ENCODE results near the gene AUTS2.

AUTS2 gene

GRCh38 chr7:69907720-69908119 is 309.4 kb downstream of the AUTS2 start:
- Histone ChIP-seq H3K27me3 (ENCODE audit: insufficient read depth, poor library complexity, severe bottlenecking) (no peaks in the 10 kb centered on the region), H3K4me1 (ENCODE audit: insufficient read depth, poor library complexity, severe bottlenecking) (no peaks in the 10 kb centered on the region), H3K36me3 (ENCODE audit: low read depth) (no peaks in the 10 kb centered on the region), H3K4me3 (ENCODE audit: severe bottlenecking) (no peak overlapping the region), H3K9me3 (ENCODE audit: severe bottlenecking) (no peaks in the 10 kb centered on the region), H3K27ac (ENCODE audit: poor library complexity, severe bottlenecking) (no peak overlapping the region)
- DNase-seq (ENCODE audit: low spot score), result no peak
- no peak for TF ChIP-seq CTCF (IDR thresholded peaks at IDR 0.05; ENCODE audit: poor library complexity, severe bottlenecking)
- no peak for ATAC-seq (ENCODE audit: low read depth)

GRCh38 chr7:69908454-69908853 is 310.2 kb downstream of the AUTS2 start:
- H3K27ac ChIP-seq (ENCODE audit: poor library complexity, severe bottlenecking), result no peak overlapping the region
- no peak for TF ChIP-seq CTCF (IDR thresholded peaks at IDR 0.05; ENCODE audit: poor library complexity, severe bottlenecking)
- H3K36me3 ChIP-seq (ENCODE audit: low read depth), result no peaks in the 10 kb centered on the region
- H3K9me3 ChIP-seq (ENCODE audit: severe bottlenecking), result no peaks in the 10 kb centered on the region
- ATAC-seq (ENCODE audit: low read depth), result no peak
- no peaks in the 10 kb centered on the region for H3K4me1 ChIP-seq (ENCODE audit: insufficient read depth, poor library complexity, severe bottlenecking)
- no peak for DNase-seq (ENCODE audit: low spot score)
- H3K4me3 ChIP-seq (ENCODE audit: severe bottlenecking), result no peak overlapping the region
- no peaks in the 10 kb centered on the region for H3K27me3 ChIP-seq (ENCODE audit: insufficient read depth, poor library complexity, severe bottlenecking)

GRCh38 chr7:69910150-69910549 is 311.9 kb downstream of the AUTS2 start:
- TF ChIP-seq CTCF (IDR thresholded peaks at IDR 0.05; ENCODE audit: poor library complexity, severe bottlenecking), result no peak
- Histone ChIP-seq H3K4me1 (ENCODE audit: insufficient read depth, poor library complexity, severe bottlenecking) (no peaks in the 10 kb centered on the region), H3K27ac (ENCODE audit: poor library complexity, severe bottlenecking) (no peak overlapping the region), H3K4me3 (ENCODE audit: severe bottlenecking) (no peak overlapping the region), H3K27me3 (ENCODE audit: insufficient read depth, poor library complexity, severe bottlenecking) (no peaks in the 10 kb centered on the region), H3K9me3 (ENCODE audit: severe bottlenecking) (no peaks in the 10 kb centered on the region), H3K36me3 (ENCODE audit: low read depth) (no peaks in the 10 kb centered on the region)
- no peak for DNase-seq (ENCODE audit: low spot score)
- no peak for ATAC-seq (ENCODE audit: low read depth)

GRCh38 chr7:69911337-69911736 is 313.1 kb downstream of the AUTS2 start:
- Histone ChIP-seq H3K27ac (ENCODE audit: poor library complexity, severe bottlenecking) (no peak overlapping the region), H3K27me3 (ENCODE audit: insufficient read depth, poor library complexity, severe bottlenecking) (no peaks in the 10 kb centered on the region), H3K36me3 (ENCODE audit: low read depth) (no peaks in the 10 kb centered on the region), H3K9me3 (ENCODE audit: severe bottlenecking) (no peaks in the 10 kb centered on the region), H3K4me3 (ENCODE audit: severe bottlenecking) (no peak overlapping the region), H3K4me1 (ENCODE audit: insufficient read depth, poor library complexity, severe bottlenecking) (no peaks in the 10 kb centered on the region)
- no peak for DNase-seq (ENCODE audit: low spot score)
- no peak for ATAC-seq (ENCODE audit: low read depth)
- TF ChIP-seq CTCF (IDR thresholded peaks at IDR 0.05; ENCODE audit: poor library complexity, severe bottlenecking), result no peak

- no peaks in the 10 kb centered on the region for H3K4me1 ChIP-seq (ENCODE audit: insufficient read depth, poor library complexity, severe bottlenecking)
- H3K27ac ChIP-seq (ENCODE audit: poor library complexity, severe bottlenecking), result no peak overlapping the region
- no peaks in the 10 kb centered on the region for H3K36me3 ChIP-seq (ENCODE audit: low read depth)
- no peaks in the 10 kb centered on the region for H3K9me3 ChIP-seq (ENCODE audit: severe bottlenecking)
- no peaks in the 10 kb centered on the region for H3K27me3 ChIP-seq (ENCODE audit: insufficient read depth, poor library complexity, severe bottlenecking)
- H3K4me3 ChIP-seq (ENCODE audit: severe bottlenecking), result no peak overlapping the region
- TF ChIP-seq CTCF (IDR thresholded peaks at IDR 0.05; ENCODE audit: poor library complexity, severe bottlenecking), result no peak
- no peak for ATAC-seq (ENCODE audit: low read depth)
- no peak for DNase-seq (ENCODE audit: low spot score)
These were observed 313.9 kb downstream of the AUTS2 start for GRCh38 chr7:69912141-69912540.
